Measurements from ENCODE around the gene SCUBE2.

DNA sequence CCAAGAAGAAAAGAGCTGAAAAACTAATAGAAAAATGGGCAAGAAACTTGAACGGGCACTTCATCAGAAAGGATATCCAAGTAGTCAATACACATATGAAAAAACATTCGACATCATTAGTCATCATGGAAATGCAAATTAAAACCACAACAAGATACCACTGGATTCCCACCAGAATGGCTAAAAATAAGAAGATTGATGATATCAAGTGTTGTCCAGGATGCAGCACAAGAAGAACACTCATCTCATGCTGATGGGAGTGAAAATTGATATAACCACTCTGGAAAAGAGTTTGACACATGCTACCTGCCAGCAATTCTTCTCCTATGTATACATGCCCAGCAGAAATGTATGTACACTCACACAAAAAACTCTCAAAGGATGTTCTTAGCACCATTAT is 26.9 kb upstream of the SCUBE2 start:
- TF ChIP-seq, protein P1, sequence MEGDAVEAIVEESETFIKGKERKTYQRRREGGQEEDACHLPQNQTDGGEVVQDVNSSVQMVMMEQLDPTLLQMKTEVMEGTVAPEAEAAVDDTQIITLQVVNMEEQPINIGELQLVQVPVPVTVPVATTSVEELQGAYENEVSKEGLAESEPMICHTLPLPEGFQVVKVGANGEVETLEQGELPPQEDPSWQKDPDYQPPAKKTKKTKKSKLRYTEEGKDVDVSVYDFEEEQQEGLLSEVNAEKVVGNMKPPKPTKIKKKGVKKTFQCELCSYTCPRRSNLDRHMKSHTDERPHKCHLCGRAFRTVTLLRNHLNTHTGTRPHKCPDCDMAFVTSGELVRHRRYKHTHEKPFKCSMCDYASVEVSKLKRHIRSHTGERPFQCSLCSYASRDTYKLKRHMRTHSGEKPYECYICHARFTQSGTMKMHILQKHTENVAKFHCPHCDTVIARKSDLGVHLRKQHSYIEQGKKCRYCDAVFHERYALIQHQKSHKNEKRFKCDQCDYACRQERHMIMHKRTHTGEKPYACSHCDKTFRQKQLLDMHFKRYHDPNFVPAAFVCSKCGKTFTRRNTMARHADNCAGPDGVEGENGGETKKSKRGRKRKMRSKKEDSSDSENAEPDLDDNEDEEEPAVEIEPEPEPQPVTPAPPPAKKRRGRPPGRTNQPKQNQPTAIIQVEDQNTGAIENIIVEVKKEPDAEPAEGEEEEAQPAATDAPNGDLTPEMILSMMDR (IDR thresholded peaks at IDR 0.05) = no peak
- no peak for TF ChIP-seq POLR2A (IDR thresholded peaks at IDR 0.05)
